ENCODE measurements around the gene TPX2.
"Not testable (repeated sequence)": the region's sequence is repeated elsewhere in the genome, so short reads cannot be mapped to it uniquely, and the experiment has no call there.

The TPX2 gene

GRCh38 chr20:31764641-31765305, 25.7 kb downstream of the TPX2 start:
- DNase-seq, result no peak

DNA sequence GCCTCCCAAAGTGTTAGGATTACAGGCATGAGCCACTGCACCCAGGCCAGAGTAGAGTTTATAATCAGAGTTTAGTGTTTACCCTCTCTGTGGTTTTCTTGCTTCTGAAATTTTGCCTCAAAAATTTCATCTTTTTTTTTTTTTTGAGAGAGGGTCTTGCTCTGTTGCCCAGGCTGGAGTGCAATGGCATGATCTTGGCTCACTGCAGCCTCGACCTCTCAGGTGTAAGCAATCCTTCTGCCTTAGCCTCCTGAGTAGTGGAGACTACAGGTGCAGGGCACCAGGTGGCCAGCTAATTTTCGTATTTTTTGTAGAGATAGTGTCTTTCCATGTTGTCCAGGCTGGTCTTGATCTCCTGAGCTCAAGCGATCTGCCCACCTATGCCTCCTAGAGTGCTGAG, 28.7 kb downstream of the TPX2 start:
- no peak for DNase-seq

GRCh38 chr20:31769681-31770080, 30.6 kb downstream of the TPX2 start:
- no peak for DNase-seq

DNA sequence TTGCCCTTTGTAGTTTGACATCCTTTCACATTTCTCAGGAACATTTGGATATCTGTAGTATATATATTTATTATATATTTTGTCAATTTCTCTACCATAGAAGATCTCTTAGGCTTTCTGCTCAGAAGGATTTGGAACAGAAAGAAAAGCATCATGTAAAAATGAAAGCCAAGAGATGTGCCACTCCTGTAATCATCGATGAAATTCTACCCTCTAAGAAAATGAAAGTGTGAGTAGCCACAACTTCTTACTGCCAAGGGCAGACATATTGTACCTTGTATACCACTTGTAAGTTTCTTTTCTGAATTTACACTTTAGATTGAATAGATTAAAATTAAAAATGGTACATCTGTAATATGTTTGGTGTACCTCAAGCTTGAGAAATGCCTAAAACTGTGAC, 31.2 kb downstream of the TPX2 start:
- DNase-seq, result peak; percentile 25

DNA sequence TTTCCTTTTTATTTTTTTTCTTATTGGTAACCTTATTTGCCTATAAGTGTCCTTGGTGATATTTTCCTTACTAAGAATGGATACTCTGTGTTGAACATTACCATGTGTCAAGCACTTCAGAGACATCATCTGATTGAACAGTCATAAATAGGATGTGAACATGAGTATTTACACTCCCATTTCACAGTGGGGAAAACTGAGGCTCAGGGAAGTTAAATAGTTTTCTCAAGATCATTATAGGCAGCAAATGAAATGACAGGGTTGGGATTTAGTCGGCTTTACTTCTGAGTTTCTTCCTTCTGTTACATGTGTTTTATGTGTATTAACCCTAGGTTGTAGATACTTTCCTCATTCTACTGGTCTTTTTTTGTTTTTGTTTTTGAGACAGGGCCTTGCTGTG, 35.3 kb downstream of the TPX2 start:
- no peak for DNase-seq

- no peak for DNase-seq
Measured at GRCh38 chr20:31780839-31781238, 41.7 kb downstream of the TPX2 start.

- DNase-seq, result no peak
Measured at GRCh38 chr20:31781945-31782344, 42.9 kb downstream of the TPX2 start.

DNA sequence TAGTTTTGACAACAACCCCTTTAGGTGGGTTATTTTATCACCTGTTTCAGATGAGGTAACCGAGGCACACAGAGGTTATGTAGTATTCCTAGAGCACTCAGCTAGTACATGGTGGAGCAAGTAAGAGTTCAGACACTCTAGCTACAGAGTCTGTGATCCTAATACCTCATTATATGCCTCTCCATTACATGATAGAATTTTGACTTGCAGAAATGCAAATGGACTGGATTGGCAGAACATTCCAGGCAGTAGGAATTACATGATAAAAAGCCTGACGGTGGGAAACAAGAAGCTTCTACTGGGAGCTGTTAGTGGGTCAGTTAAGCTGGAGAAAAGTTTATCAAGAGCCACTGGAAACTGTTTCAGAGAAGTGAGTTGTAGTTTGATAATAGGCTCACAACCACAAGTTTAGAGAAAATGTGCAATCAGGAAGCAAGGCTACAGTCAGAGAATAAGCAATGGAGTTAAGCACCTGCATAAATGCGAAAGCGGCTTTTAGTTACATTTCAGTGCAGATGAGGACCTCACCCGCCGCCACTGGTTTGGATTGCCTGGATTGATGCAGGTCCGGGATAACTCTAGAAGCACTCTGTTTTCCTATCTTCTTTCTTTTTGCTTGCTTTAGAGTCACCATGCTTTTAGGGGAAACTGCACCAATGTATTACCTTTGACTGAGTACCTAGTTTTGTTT, 45.4 kb downstream of the TPX2 start:
- DNase-seq, result no peak

DNA sequence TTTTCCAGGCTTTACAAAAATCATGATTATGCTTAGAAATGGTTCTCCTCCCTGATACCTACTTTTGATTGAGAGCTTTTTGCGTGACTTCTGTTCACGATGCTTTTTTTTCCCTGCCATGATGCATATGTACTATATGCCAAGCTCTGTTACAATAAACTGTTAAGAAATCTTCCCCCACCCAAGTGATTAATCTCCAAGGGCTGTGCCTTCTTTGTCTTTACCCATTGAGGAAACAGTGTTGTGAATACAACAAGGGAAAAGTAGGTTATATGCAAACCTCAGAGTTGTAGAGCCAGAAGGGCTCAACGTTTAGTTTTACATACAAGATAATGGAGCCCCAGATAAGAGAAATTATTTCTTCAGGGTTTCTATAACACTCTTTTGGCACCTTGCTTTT, 46.0 kb downstream of the TPX2 start:
- DNase-seq, result no peak

DNA sequence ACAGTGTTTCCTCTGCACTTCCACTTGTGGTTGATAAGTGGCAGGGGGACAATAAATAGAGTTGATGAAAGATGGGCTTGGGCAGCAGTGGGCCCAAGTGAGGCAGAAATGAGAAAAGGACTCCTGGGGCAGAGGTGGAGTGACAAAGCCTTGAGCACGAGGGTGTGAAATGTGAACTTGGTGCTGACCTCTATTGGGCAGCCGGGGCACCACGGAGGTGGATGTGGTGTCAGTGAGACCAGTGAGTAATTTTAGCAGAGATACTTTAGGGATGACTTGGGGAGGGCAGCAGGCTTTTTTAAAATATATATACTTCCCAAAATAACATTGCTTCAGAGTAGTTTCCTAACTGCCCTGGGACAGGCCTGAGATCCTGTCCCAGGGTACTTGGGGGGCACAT, 49.5 kb downstream of the TPX2 start:
- DNase-seq, result no peak

- DNase-seq, result no peak
Measured at GRCh38 chr20:31790401-31790800, 51.3 kb downstream of the TPX2 start.

DNA sequence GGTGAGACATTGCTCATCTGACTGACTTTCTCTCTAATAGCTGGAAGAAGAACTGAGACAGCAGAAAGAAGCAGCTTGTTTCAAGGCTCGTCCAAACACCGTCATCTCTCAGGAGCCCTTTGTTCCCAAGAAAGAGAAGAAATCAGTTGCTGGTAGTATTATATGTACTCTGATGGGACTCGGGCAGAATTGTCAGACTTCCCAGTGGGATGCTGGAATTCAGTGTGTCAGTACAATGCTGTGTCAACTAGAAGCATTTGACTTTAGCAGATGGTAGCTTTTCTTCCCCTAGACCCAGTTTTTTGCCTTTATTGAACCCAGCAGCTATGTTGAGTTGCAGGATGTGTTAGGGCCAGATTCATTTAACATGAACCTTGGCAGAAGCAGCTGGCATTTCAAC, 58.3 kb downstream of the TPX2 start:
- no peak for DNase-seq

DNA sequence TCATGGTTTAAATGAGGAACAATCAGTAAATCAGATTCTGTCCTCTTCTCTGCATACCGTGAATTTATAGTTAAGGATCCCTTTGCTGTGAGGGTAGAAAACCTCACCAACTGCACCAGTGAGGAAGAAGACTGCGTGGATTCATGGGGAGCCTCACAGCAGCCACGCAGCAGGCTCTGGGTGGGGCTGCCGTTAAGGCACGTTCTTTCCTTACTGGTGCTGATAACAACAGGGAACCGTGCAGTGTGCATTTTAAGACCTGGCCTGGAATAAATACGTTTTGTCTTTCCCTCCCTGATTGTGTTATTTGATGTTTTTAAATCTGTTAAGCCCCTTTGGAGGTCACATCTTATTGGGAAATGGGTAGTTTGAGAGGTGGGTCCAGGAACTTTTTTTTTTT, 62.4 kb downstream of the TPX2 start:
- DNase-seq, result no peak

DNA sequence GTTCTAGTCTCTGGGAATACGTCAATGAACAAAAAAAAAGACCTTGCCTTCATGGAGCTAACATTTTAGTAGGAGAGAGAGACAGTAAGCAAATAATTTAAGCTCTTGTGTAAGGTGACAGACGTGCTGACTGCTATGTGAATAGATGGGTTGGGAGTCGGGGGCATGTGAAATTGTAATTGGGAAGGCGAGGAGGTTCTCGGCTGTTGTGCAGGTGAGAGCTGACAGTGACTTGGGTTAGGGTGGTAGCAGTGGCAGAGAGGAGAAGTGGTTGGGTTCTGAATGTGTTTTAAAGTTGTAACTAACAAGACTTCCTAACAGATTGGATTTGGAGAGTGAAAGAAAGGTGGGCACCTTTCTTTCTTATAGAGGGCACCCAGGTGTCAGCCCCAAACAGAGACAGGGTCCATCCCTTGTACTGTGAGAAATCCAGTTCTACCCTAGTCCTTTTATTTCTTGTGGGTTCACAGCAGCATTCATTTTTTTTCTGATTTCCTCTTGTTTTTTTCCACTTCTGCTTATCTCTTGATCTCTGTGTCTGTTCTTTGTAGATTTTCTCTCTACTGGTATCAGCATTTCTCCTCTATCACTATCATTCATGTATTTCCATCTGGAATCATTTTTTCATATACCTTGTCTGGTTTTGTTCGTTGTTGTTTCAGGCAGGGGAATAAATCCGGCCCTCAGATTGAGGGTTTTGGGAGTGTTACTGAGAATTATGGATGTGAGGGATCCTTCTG, 64.6 kb downstream of the TPX2 start:
- DNase-seq, result no peak

- DNase-seq, result no peak
Measured at GRCh38 chr20:31806564-31807355, 67.7 kb downstream of the TPX2 start.

DNA sequence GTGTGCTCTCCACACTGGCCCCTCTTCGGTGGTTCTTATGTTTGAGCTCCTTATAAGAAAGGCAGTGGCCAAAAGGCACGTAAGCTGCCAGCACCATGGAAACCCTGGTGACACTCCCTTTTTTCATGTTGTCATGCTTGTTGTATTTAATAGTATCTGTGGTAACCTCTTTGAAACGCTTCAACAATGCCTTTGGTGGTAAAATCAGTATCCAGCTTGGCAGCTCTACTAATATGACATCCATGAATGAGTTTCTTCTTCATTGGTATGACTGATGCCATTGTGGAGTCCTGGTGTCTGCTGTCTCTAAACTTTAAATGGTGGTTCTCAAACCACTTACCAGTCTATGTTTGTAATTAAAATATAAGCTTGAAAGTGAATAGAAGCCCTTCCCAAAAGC, 69.4 kb downstream of the TPX2 start:
- DNase-seq, result no peak

GRCh38 chr20:31809661-31810060, 70.6 kb downstream of the TPX2 start:
- DNase-seq, result no peak

DNA sequence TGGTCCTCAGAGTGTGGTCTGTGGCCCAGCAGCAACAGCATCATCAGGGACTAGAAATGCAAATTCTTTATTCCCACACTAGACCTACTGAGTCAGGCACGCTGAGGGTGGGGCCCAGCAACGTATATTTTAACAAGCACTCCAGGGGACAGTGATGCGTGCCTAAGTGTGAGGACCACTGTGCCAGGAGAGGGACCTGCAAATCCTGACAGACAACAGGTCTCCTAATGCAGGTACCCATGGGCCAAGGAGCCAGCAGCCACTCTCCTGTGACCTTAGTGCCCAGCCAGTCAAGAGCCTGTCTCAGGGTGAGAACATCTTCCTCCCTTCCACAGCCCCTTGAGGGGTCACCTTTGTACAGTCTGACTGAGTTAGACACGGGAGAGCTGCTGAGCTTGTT, 72.1 kb downstream of the TPX2 start:
- DNase-seq, result no peak

GRCh38 chr20:31811796-31812728, 73.0 kb downstream of the TPX2 start:
- DNase-seq, result no peak

GRCh38 chr20:31813611-31814010, 74.5 kb downstream of the TPX2 start:
- no peak for DNase-seq

- not testable (repeated sequence) for DNase-seq
Measured at GRCh38 chr20:31814142-31814541, 75.1 kb downstream of the TPX2 start.
